ENCODE data around the gene TNFAIP8L3. TPM values are rescaled to one million over a fixed set of nuclear protein-coding genes. Genes with fewer than 3 reads are reported as not detected.
A peak's percentile ranks its signal among the peaks of the same experiment; 100 is the strongest.

Gene TNFAIP8L3
- total RNA-seq, 4 donors from 2014 or later = 3.7 to 12.5 (median 10.0) TPM

- Histone ChIP-seq H3K9me3 (no peaks in the 10 kb centered on the region), H3K4me3 (no peak overlapping the region), H3K27me3 (peaks cover 0 to 23% of the 10 kb centered on the region in 2 donors), H3K27ac (peak overlapping the region in 2 of 4 donors; percentile 46 to 58), H3K36me3 (no peaks in the 10 kb centered on the region), H3K4me1 (peaks cover 0 to 42% (median 14%) of the 10 kb centered on the region in 4 donors)
- 70 to 81% methylated on average over 4 of the region's 4 CpGs for WGBS, 2 donors
- no peak for DNase-seq (ENCODE audit: low spot score in 2 of 2)
- no peak for TF ChIP-seq POLR2A (IDR thresholded peaks at IDR 0.05)
Observed at GRCh38 chr15:51089699-51090453, 4.8 kb downstream of the TNFAIP8L3 start.

GRCh38 chr15:51089041-51089440 is 5.7 kb downstream of the TNFAIP8L3 start:
- peaks cover 0 to 37% (median 12%) of the 10 kb centered on the region in 4 donors for H3K4me1 ChIP-seq

GRCh38 chr15:51088585-51088984 is 6.1 kb downstream of the TNFAIP8L3 start:
- Histone ChIP-seq H3K4me1 (peaks cover 0 to 33% (median 9%) of the 10 kb centered on the region in 4 donors), H3K9me3 (no peaks in the 10 kb centered on the region), H3K27ac (peak overlapping the region in 2 of 4 donors; percentile 13 to 58), H3K27me3 (peaks cover 0 to 15% of the 10 kb centered on the region in 2 donors), H3K36me3 (no peaks in the 10 kb centered on the region), H3K4me3 (no peak overlapping the region)
- 62 to 70% methylated on average over 2 of the region's 2 CpGs for WGBS, 2 donors
- TF ChIP-seq EP300 (IDR thresholded peaks at IDR 0.05) (no peak), CTCF (IDR thresholded peaks at IDR 0.05) (no peak), POLR2A (IDR thresholded peaks at IDR 0.05) (no peak)
- no peak for DNase-seq (ENCODE audit: low spot score in 2 of 2)

More at GRCh38 chr15:51089041-51089440, 5.7 kb downstream of the TNFAIP8L3 start:
- no peaks in the 10 kb centered on the region for H3K9me3 ChIP-seq
- DNase-seq (ENCODE audit: low spot score in 2 of 2) = no peak
- H3K27ac ChIP-seq = peak overlapping the region in 1 of 4 donors; percentile 58
- H3K4me3 ChIP-seq = no peak overlapping the region
- TF ChIP-seq CTCF (IDR thresholded peaks at IDR 0.05) (no peak), EP300 (IDR thresholded peaks at IDR 0.05) (no peak), POLR2A (IDR thresholded peaks at IDR 0.05) (no peak)
- H3K36me3 ChIP-seq = no peaks in the 10 kb centered on the region
- 72 to 96% methylated on average over 1 of the region's 1 CpG for WGBS, 2 donors
- H3K27me3 ChIP-seq = peaks cover 0 to 19% of the 10 kb centered on the region in 2 donors

- Histone ChIP-seq H3K9me3 (no peaks in the 10 kb centered on the region), H3K27me3 (peaks cover 0 to 4% of the 10 kb centered on the region in 2 donors), H3K4me1 (peaks cover 0 to 23% (median 4%) of the 10 kb centered on the region in 4 donors), H3K4me3 (no peak overlapping the region), H3K27ac (peak overlapping the region in 1 of 4 donors; percentile 73), H3K36me3 (no peaks in the 10 kb centered on the region)
- WGBS, 2 donors = 44 to 67% methylated on average over 1 of the region's 1 CpG
- no peak for DNase-seq (ENCODE audit: low spot score in 2 of 2)
- TF ChIP-seq CTCF (IDR thresholded peaks at IDR 0.05) (no peak), POLR2A (IDR thresholded peaks at IDR 0.05) (no peak), EP300 (IDR thresholded peaks at IDR 0.05) (peak; percentile 73 to 78)
Observed at GRCh38 chr15:51087513-51087912, 7.2 kb downstream of the TNFAIP8L3 start.

- no peak for DNase-seq (ENCODE audit: low spot score in 2 of 2)
- no peak overlapping the region for H3K27ac ChIP-seq
- peaks cover 0 to 4% of the 10 kb centered on the region in 2 donors for H3K27me3 ChIP-seq
- peaks cover 0 to 20% (median 4%) of the 10 kb centered on the region in 4 donors for H3K4me1 ChIP-seq
- no peak overlapping the region for H3K4me3 ChIP-seq
- TF ChIP-seq CTCF (IDR thresholded peaks at IDR 0.05) (no peak), EP300 (IDR thresholded peaks at IDR 0.05) (no peak), POLR2A (IDR thresholded peaks at IDR 0.05) (no peak)
- WGBS, 2 donors = 92 to 99% methylated on average over 4 of the region's 4 CpGs
- no peaks in the 10 kb centered on the region for H3K36me3 ChIP-seq
- H3K9me3 ChIP-seq = no peaks in the 10 kb centered on the region
Observed at GRCh38 chr15:51086409-51086808, 8.3 kb downstream of the TNFAIP8L3 start.

All from tibial nerve (tissue), 4 donors.